Gastroesophageal sphincter (tissue), 3 donors: Measurements from ENCODE around the gene KCNAB1.

Source experiments
- CTCF ChIP-seq, 4 experiments: fragments of 200-600 bp in 2 of 4; fragments of 450-650 bp in 2 of 4; sonication (generic) in 1 of 4; IDR thresholded peaks; one replicate each; pipeline ENCODE4 v1.5.1; 2017 to 2019; ENCODE audit warnings: antibody characterized with exemption in 4 of 4, mild to moderate bottlenecking in 2 of 4, moderate library complexity in 2 of 4
- POLR2A ChIP-seq, 2 donors: fragments of 450-650 bp; IDR thresholded peaks; one replicate each; pipeline ENCODE4 v1.6.1; 2017; ENCODE audit warnings: antibody characterized with exemption in 2 of 2, mild to moderate bottlenecking in 2 of 2, moderate library complexity in 1 of 2
- POLR2AphosphoS5 ChIP-seq: sonication (generic); formaldehyde crosslinking; IDR thresholded peaks from one replicate; pipeline ENCODE4 v1.6.1; 2017; ENCODE audit warnings: antibody characterized with exemption

- no peak for TF ChIP-seq CTCF (IDR thresholded peaks at IDR 0.05)
- no peak for TF ChIP-seq POLR2A (IDR thresholded peaks at IDR 0.05)
- TF ChIP-seq POLR2AphosphoS5, result no peak
Measured at GRCh38 chr3:156170571-156170970, 50.2 kb downstream of the KCNAB1 start.
